Measurements from ENCODE around the gene SRPK2.
"Not testable (repeated sequence)": the region's sequence is repeated elsewhere in the genome, so short reads cannot be mapped to it uniquely, and the experiment has no call there.

DNA sequence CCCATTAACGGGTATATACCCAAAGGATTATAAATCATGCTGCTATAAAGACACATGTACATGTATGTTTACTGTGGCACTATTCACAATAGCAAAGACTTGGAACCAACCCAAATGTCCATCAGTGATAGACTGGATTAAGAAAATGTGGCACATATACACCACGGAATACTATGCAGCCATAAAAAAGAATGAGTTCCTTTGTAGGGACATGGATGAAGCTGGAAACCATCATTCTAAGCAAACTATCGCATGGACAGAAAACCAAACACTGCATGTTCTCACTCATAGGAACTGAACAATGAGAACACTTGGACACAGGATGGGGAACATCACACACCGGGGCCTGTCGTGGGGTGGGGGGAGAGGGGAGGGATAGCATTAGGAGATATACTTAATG is 26.0 kb downstream of the SRPK2 start:
- not testable (repeated sequence) for TF ChIP-seq POLR2A, CTCF, EP300, POLR2AphosphoS5 (IDR thresholded peaks at IDR 0.05)

All from sigmoid colon (tissue), 4 donors.